ENCODE results near the gene VSTM4.

The VSTM4 gene

DNA sequence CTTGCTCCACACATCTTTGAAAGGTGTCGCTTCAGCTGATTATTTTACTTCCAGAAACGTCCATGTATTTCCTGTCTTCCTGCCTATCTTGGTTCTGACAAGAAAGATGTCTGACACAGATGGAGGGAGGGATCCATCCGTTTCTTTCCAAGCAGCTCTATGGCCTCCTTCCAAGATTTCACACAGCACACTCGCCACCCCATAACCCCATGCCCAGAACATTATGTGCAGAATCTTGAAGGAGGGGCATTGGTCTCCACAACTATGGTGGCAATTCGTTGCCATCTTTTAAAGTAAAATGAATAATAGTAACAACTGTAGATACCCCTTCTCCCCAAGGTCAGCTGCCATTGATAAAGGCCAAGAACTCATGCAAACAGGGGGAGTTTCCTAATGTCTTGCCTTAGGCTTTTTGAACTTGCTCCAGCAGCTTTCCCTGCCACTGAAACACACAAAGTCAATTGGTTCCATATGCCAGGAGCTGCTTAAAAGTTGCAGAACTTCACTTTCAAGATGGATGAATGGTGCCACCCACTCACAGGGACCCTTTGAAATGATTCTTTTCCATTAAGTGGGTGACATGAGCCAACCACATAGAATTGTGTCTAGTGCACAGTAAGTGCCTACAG is 60.0 kb downstream of the VSTM4 start:
- Histone ChIP-seq H3K23ac (ENCODE audit: low read length) (no peak overlapping the region), H3K27me3 (ENCODE audit: insufficient read depth, low read length, poor library complexity) (no peaks in the 10 kb centered on the region), H2BK5ac (ENCODE audit: low read length) (no peak overlapping the region), H2BK15ac (replicated peaks; ENCODE audit: low read depth) (no peak overlapping the region), H4K8ac (ENCODE audit: low read depth, low read length) (no peak overlapping the region), H3K4ac (ENCODE audit: low read depth, low read length) (no peak overlapping the region), H3K4me2 (ENCODE audit: low read length) (no peak overlapping the region), H3K27ac (ENCODE audit: low read depth, low read length) (no peak overlapping the region), H2BK120ac (ENCODE audit: low read depth, low read length) (no peak overlapping the region), H3K79me1 (ENCODE audit: low read length) (no peaks in the 10 kb centered on the region), H3K4me1 (ENCODE audit: control insufficient read depth, low read depth, low read length) (no peaks in the 10 kb centered on the region), H3K56ac (ENCODE audit: low read length) (no peak overlapping the region), H3K36me3 (ENCODE audit: control insufficient read depth, insufficient read depth, low read length) (no peaks in the 10 kb centered on the region), H3K79me2 (ENCODE audit: control insufficient read depth, insufficient read depth, low read length) (no peaks in the 10 kb centered on the region), H3K18ac (ENCODE audit: low read length) (no peak overlapping the region), H3K4me3 (ENCODE audit: low read length) (no peak overlapping the region), H4K5ac (ENCODE audit: low read length) (no peak overlapping the region), H3K9ac (ENCODE audit: low read length) (no peak overlapping the region), H2AK5ac (ENCODE audit: low read length) (no peak overlapping the region)
- DNase-seq, result no peak
- WGBS (ENCODE audit: extremely low coverage, insufficient coverage, low lambda C conversion rate), result no CpG with 5 or more reads among the region's 5 CpGs

DNA sequence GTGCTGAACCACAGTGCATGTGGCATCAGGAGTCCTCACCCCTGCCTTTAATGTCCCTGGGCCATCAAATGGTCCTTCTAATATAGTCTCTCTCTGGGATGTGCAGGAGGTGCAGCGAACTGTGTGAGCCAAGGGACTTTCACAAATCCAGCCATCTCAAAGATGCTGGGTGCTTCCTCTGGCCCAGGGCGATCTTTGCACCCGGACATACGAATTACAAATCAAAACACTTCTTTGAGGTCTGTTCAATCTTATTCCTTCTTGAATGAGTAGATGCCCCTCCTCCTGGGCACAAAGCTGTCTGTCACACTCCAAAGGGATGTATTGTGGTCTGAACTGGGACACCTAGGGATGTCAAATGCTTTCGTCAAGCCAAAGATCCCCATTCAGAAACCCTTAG is 60.6 kb downstream of the VSTM4 start:
- Histone ChIP-seq H3K4me2 (ENCODE audit: low read length) (no peak overlapping the region), H3K79me2 (ENCODE audit: control insufficient read depth, insufficient read depth, low read length) (no peaks in the 10 kb centered on the region), H3K9ac (ENCODE audit: low read length) (no peak overlapping the region), H3K36me3 (ENCODE audit: control insufficient read depth, insufficient read depth, low read length) (no peaks in the 10 kb centered on the region), H3K27me3 (ENCODE audit: insufficient read depth, low read length, poor library complexity) (no peaks in the 10 kb centered on the region), H3K4me1 (ENCODE audit: control insufficient read depth, low read depth, low read length) (no peaks in the 10 kb centered on the region), H2AK5ac (ENCODE audit: low read length) (no peak overlapping the region), H4K5ac (ENCODE audit: low read length) (no peak overlapping the region), H4K8ac (ENCODE audit: low read depth, low read length) (no peak overlapping the region), H3K18ac (ENCODE audit: low read length) (no peak overlapping the region), H2BK5ac (ENCODE audit: low read length) (no peak overlapping the region), H2BK120ac (ENCODE audit: low read depth, low read length) (no peak overlapping the region), H2BK15ac (replicated peaks; ENCODE audit: low read depth) (no peak overlapping the region), H3K27ac (ENCODE audit: low read depth, low read length) (no peak overlapping the region), H3K23ac (ENCODE audit: low read length) (no peak overlapping the region), H3K4me3 (ENCODE audit: low read length) (no peak overlapping the region), H3K79me1 (ENCODE audit: low read length) (no peaks in the 10 kb centered on the region), H3K56ac (ENCODE audit: low read length) (no peak overlapping the region), H3K4ac (ENCODE audit: low read depth, low read length) (no peak overlapping the region)
- no peak for DNase-seq
- no CpG with 5 or more reads among the region's 5 CpGs for WGBS (ENCODE audit: extremely low coverage, insufficient coverage, low lambda C conversion rate)

DNA sequence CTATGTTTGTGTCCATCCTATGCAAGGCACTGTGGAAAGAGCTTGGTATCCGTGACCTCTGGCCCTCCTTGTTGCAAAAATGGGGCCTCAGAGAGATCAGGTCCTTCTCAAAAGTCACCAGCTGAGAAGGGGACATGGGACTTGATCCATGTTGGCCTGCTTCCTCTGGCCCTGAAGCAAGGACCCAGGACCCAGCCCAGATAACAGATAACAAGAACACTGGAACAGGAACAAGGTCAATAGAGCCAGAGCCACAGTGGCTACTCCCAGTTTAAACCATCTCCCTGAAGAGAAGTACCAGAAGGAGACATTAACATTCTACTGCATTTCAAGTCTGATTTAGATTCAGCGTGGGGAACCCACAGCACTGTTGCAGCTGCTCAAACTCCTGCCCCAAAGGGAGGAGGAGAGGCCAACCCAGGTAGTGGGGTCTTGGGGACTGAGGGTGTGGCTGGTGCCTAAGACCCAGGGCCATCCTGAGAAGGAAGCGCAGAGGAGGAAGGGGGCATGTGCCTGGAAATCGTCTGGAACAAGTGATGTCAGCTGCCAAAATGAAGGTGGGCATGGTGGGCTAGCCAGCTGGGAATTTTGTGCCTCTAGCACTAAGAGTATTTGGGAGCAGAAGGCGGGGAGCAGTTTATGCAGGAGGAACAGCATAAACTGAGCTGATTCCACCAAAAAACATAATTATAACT is 61.2 kb downstream of the VSTM4 start:
- H4K8ac ChIP-seq (ENCODE audit: low read depth, low read length), result no peak overlapping the region
- no peak overlapping the region for H3K9ac ChIP-seq (ENCODE audit: low read length)
- H2AK5ac ChIP-seq (ENCODE audit: low read length), result no peak overlapping the region
- no peak overlapping the region for H2BK15ac ChIP-seq (replicated peaks; ENCODE audit: low read depth)
- H4K5ac ChIP-seq (ENCODE audit: low read length), result no peak overlapping the region
- H3K4me2 ChIP-seq (ENCODE audit: low read length), result no peak overlapping the region
- no peak overlapping the region for H3K4me3 ChIP-seq (ENCODE audit: low read length)
- no peaks in the 10 kb centered on the region for H3K27me3 ChIP-seq (ENCODE audit: insufficient read depth, low read length, poor library complexity)
- H3K23ac ChIP-seq (ENCODE audit: low read length), result no peak overlapping the region
- WGBS (ENCODE audit: extremely low coverage, insufficient coverage, low lambda C conversion rate), result no CpG with 5 or more reads among the region's 5 CpGs
- DNase-seq, result no peak
- H3K79me1 ChIP-seq (ENCODE audit: low read length), result no peaks in the 10 kb centered on the region
- no peaks in the 10 kb centered on the region for H3K79me2 ChIP-seq (ENCODE audit: control insufficient read depth, insufficient read depth, low read length)
- H3K27ac ChIP-seq (ENCODE audit: low read depth, low read length), result no peak overlapping the region
- H3K4me1 ChIP-seq (ENCODE audit: control insufficient read depth, low read depth, low read length), result no peaks in the 10 kb centered on the region
- H2BK5ac ChIP-seq (ENCODE audit: low read length), result no peak overlapping the region
- H3K18ac ChIP-seq (ENCODE audit: low read length), result no peak overlapping the region
- no peaks in the 10 kb centered on the region for H3K36me3 ChIP-seq (ENCODE audit: control insufficient read depth, insufficient read depth, low read length)
- no peak overlapping the region for H3K4ac ChIP-seq (ENCODE audit: low read depth, low read length)
- no peak overlapping the region for H3K56ac ChIP-seq (ENCODE audit: low read length)
- no peak overlapping the region for H2BK120ac ChIP-seq (ENCODE audit: low read depth, low read length)

GRCh38 chr10:49053053-49053997 is 62.0 kb downstream of the VSTM4 start:
- H2BK5ac ChIP-seq (ENCODE audit: low read length), result no peak overlapping the region
- H3K79me2 ChIP-seq (ENCODE audit: control insufficient read depth, insufficient read depth, low read length), result no peaks in the 10 kb centered on the region
- no peak overlapping the region for H3K18ac ChIP-seq (ENCODE audit: low read length)
- no peak overlapping the region for H3K27ac ChIP-seq (ENCODE audit: low read depth, low read length)
- DNase-seq, result no peak
- H2AK5ac ChIP-seq (ENCODE audit: low read length), result no peak overlapping the region
- H4K5ac ChIP-seq (ENCODE audit: low read length), result no peak overlapping the region
- H3K4ac ChIP-seq (ENCODE audit: low read depth, low read length), result no peak overlapping the region
- H3K23ac ChIP-seq (ENCODE audit: low read length), result no peak overlapping the region
- no peak overlapping the region for H4K8ac ChIP-seq (ENCODE audit: low read depth, low read length)
- H3K27me3 ChIP-seq (ENCODE audit: insufficient read depth, low read length, poor library complexity), result no peaks in the 10 kb centered on the region
- H3K56ac ChIP-seq (ENCODE audit: low read length), result no peak overlapping the region
- no peak overlapping the region for H3K4me3 ChIP-seq (ENCODE audit: low read length)
- no peak overlapping the region for H3K4me2 ChIP-seq (ENCODE audit: low read length)
- no CpG with 5 or more reads among the region's 11 CpGs for WGBS (ENCODE audit: extremely low coverage, insufficient coverage, low lambda C conversion rate)
- no peak overlapping the region for H3K9ac ChIP-seq (ENCODE audit: low read length)
- H2BK15ac ChIP-seq (replicated peaks; ENCODE audit: low read depth), result no peak overlapping the region
- H3K4me1 ChIP-seq (ENCODE audit: control insufficient read depth, low read depth, low read length), result no peaks in the 10 kb centered on the region
- H3K79me1 ChIP-seq (ENCODE audit: low read length), result no peaks in the 10 kb centered on the region
- no peaks in the 10 kb centered on the region for H3K36me3 ChIP-seq (ENCODE audit: control insufficient read depth, insufficient read depth, low read length)
- no peak overlapping the region for H2BK120ac ChIP-seq (ENCODE audit: low read depth, low read length)

- no CpG with 5 or more reads among the region's 1 CpG for WGBS (ENCODE audit: extremely low coverage, insufficient coverage, low lambda C conversion rate)
- no peak overlapping the region for H2BK15ac ChIP-seq (replicated peaks; ENCODE audit: low read depth)
- no peak overlapping the region for H4K8ac ChIP-seq (ENCODE audit: low read depth, low read length)
- H3K4me2 ChIP-seq (ENCODE audit: low read length), result no peak overlapping the region
- no peak for DNase-seq
- no peak overlapping the region for H3K9ac ChIP-seq (ENCODE audit: low read length)
- H2BK5ac ChIP-seq (ENCODE audit: low read length), result no peak overlapping the region
- no peak overlapping the region for H2AK5ac ChIP-seq (ENCODE audit: low read length)
- H3K4me3 ChIP-seq (ENCODE audit: low read length), result no peak overlapping the region
- no peak overlapping the region for H3K4ac ChIP-seq (ENCODE audit: low read depth, low read length)
- H3K4me1 ChIP-seq (ENCODE audit: control insufficient read depth, low read depth, low read length), result no peaks in the 10 kb centered on the region
- H3K56ac ChIP-seq (ENCODE audit: low read length), result no peak overlapping the region
- no peak overlapping the region for H3K18ac ChIP-seq (ENCODE audit: low read length)
- no peaks in the 10 kb centered on the region for H3K79me2 ChIP-seq (ENCODE audit: control insufficient read depth, insufficient read depth, low read length)
- no peaks in the 10 kb centered on the region for H3K36me3 ChIP-seq (ENCODE audit: control insufficient read depth, insufficient read depth, low read length)
- no peaks in the 10 kb centered on the region for H3K79me1 ChIP-seq (ENCODE audit: low read length)
- H4K5ac ChIP-seq (ENCODE audit: low read length), result no peak overlapping the region
- H3K27ac ChIP-seq (ENCODE audit: low read depth, low read length), result no peak overlapping the region
- no peaks in the 10 kb centered on the region for H3K27me3 ChIP-seq (ENCODE audit: insufficient read depth, low read length, poor library complexity)
- H2BK120ac ChIP-seq (ENCODE audit: low read depth, low read length), result no peak overlapping the region
- H3K23ac ChIP-seq (ENCODE audit: low read length), result no peak overlapping the region
Observed at GRCh38 chr10:49052069-49052468, 63.3 kb downstream of the VSTM4 start.

All from mesendoderm (in vitro differentiated cells).